HG03097 (cell line): ENCODE data around the gene BUB1B.

ENCODE experiments used
- ATAC-seq: cut with Tn5 transposase; IDR thresholded peaks from one replicate; pipeline ENCODE4 v1.9.1; 2021; ENCODE audit not compliant: unreplicated experiment, low FRiP score

Gene BUB1B

DNA sequence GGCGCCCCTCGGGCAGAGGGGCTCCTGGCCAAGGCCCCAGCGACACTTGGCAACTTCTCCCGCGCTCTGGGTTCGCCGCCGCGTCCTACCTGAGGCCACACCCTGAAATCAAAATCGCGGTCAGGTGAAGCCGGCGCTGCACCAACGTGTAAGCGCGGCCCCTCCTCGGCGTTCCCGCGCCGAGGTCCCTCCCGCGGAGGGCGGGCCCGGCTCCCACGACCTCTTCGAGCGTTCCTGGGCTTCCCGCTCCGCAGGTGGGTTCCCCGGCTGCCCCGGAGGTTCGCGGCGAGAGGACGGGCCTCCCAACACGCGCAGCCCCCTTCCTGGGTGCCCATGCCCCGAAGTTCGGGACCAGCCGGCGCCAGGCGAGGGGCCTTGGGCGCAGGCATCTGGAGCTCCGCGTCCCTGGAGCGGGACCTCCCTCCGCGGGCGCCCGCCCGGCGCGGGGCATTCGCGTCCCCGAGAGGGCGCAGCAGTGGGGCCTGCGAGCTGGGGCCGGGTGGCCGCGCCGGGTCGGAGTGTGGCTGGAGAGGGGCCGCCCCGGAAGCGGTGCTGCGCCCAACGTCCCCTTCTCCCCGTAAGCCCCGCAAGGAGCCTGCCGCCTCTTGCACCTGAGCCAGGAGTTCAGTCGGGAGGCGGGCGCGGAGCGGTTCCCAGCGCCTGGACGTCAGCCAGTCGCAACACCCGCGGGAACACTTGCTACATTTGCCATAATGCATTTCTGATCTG is 91.7 kb downstream of the BUB1B start:
- no peak for ATAC-seq

DNA sequence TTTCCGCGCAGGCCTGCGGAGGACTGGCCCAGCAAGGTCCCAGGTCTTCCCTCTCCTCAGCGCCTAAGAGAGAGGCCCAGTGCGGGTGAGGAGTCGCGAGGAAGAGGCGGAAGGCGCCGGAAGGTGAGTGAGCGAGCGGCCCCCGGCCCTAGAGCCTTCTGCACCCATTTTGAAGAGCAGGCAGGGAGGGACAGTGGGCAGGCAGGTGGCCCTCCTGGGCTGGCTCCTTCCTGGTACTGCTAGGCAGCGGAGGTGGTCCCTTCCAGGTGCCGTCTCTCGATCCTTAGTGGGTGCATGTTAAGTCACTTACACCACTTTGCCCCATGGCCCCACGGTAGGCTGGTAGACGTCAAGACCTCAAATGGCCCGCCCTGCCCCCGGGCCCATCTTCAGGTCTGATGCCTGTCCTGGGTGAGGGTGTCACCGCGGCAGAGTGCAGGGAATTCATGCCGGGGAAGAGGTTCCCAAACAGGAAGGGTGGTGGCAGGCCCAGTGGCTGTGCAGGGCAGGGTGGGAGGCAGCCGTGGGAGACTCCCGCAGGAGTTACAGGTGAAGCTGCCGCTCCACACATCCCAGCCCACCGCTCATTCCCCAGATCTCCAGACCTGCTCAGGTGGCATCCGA is 92.4 kb downstream of the BUB1B start:
- ATAC-seq: no peak

DNA sequence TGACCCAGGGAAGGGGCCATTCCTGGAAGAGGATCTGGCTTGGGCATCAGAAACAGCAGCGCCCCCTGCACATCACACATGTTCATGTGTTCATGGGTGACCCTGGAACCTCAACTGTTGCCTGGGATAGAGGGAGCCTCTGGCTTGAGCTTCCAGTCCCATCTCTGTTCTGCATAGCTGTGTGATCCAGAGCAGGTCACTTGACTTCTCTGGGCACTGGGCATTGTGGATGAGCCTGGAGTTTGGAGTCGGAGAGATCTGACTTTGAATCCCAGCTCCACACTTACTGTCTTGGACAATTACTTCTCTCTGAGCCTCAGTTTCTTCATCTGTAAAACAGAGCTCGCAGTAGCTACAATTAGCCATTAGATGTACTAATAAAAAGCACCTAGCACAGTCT is 93.6 kb downstream of the BUB1B start:
- no peak for ATAC-seq

GRCh38 chr15:40255033-40255432 is 94.2 kb downstream of the BUB1B start:
- ATAC-seq: no peak

DNA sequence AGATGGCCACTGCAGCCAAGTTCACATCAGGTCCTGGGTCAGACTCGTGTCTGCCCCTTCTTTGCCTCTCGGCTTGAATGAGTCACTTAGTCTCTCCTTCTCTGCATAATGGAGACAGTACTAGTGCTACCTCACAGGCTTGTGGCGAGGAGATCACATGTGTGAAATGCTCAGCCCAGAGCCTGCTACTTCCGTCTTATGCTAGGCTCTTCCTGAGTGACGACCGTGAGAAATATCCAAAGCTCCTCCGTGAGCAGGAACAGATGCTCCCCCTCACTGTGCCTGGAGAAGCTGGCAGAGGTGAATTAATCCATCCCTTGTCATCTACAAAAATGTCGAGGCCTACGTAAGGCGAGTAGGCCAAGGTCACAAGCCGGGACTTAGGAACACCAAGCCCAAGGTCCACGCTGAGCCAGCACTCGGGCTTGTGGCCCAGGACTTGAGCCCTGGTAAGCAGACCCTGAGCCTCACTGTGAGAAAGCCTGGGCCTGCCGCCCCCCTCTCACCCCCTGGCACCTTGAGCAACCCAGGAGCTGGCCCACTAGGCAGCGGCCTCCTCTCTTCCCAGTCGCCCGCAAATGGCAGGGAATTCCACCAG is 95.9 kb downstream of the BUB1B start:
- ATAC-seq: no peak

- no peak for ATAC-seq
Measured at GRCh38 chr15:40257656-40258450, 97.0 kb downstream of the BUB1B start.

- no peak for ATAC-seq
Measured at GRCh38 chr15:40258544-40258943, 97.7 kb downstream of the BUB1B start.

- ATAC-seq: no peak
Measured at GRCh38 chr15:40259021-40259420, 98.2 kb downstream of the BUB1B start.

DNA sequence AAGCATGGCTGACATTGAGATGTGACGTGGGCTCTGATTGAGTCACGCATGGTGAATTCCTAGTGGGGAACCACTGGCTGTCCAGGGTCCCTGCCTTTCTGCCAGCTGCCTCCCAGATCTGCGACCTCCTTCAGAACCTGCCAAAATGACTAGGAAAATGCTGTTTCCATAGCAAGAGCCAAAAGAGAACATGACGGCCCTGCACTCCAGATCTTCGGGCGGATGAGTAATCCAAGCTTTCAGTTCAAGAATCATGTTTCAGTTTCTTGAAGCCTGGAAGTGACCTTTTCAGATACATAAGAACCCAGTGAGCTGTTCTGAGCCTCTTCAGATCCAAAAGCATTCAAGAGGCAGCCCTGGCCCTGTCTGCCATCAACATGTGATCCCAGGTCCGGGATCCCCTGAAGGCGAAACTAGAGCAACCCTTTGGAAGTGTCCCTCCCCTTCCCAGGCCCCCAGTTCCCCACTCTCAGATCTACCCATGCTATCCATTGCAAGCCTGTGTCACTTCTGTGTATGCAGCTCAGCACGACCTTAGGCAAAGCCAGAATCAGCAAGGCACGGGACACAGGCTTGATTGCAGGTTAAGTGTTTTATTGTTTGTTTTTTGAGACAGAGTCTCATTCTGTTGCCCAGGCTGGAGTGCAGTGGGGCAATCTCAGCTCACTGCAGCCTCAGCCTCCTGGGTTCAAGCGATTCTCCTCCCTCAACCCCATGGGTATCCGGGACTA is 102.3 kb downstream of the BUB1B start:
- no peak for ATAC-seq

GRCh38 chr15:40264321-40265153 is 103.7 kb downstream of the BUB1B start:
- ATAC-seq: no peak

- no peak for ATAC-seq
Measured at GRCh38 chr15:40265355-40265754, 104.5 kb downstream of the BUB1B start.

- ATAC-seq: no peak
Measured at GRCh38 chr15:40265875-40266274, 105.0 kb downstream of the BUB1B start.

GRCh38 chr15:40266828-40267304 is 106.0 kb downstream of the BUB1B start:
- no peak for ATAC-seq

GRCh38 chr15:40267670-40268069 is 106.8 kb downstream of the BUB1B start:
- ATAC-seq: no peak

DNA sequence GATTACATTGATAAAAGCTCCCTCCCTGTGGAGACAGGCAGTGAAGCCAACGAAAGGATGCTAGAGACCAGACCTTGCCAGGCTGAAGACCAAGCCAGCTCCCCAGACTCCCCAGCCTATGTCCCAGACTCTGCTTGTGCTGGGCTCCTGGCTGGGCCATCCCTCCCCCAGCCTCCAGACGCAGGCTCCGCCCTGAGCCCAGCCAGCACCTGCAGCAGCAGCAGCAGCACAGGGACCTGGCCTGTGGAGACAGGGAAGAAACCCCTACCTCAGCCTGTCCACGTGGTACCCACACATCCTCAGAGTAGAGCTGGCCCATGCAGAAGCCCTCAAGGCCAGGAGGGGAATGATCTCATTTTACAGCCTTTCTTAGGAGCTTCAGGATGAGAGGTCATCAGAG is 108.7 kb downstream of the BUB1B start:
- ATAC-seq: no peak

DNA sequence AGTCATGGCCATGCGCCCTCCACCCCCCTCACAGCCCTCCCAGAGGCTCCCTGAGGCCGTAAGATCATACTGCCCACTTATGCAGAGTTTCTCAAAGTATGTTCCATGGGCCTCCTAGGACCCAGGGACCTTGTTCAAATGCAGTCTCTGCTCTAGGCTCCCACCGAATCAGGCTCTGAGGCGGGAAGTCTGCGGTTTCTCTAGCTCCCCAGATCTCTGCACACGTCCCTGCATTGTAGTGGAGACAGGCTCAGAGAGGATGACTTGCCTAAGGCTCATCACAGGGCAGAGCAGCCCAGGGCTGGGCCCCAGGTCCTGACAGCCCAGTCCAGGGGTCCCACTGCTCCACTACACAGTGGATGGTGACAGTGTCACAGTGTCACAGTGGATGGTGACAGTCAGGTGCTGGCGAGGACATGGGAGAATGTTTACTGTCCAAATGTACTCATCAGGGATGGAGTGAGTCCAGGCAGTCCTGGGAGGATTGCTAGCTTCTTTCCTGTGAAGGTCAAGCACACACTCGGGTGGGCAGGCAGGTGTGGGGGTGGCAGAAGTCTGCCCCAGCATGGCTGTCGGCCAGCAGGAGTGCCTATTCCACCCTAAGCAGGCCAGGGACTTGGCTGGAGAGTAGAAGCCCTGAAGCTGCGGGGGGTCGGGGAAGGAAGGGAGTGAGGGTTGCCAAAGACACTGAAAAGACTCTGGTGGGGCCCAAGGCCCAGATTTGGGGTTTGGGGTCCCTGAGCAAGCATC is 109.6 kb downstream of the BUB1B start:
- ATAC-seq: no peak
